ENCODE results near the gene NRCAM.
"Not testable (repeated sequence)": the region's sequence is repeated elsewhere in the genome, so short reads cannot be mapped to it uniquely, and the experiment has no call there.

The NRCAM gene

DNA sequence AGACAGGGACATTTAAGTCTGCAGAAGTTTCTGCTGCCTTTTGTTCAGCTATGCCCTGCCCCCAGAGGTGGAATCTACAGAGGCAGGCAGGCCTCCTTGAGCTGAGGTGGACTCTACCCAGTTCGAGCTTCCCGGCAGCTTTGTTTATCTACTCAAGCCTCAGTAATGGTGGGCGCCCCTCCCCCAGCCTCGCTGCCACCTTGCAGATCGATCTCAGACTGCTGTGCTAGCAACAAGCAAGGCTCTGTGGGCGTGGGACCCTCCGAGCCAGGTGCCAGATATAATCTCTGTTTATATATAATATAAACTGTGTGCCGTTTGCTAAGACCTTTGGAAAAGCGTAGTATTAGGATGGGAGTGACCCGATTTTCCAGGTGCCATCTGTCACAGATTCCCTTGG lies 63.1 kb downstream of the NRCAM start:
- not testable (repeated sequence) for FAIRE-seq

- FAIRE-seq: not testable (repeated sequence)
Observed at GRCh38 chr7:108387686-108388085, 68.5 kb downstream of the NRCAM start.

DNA sequence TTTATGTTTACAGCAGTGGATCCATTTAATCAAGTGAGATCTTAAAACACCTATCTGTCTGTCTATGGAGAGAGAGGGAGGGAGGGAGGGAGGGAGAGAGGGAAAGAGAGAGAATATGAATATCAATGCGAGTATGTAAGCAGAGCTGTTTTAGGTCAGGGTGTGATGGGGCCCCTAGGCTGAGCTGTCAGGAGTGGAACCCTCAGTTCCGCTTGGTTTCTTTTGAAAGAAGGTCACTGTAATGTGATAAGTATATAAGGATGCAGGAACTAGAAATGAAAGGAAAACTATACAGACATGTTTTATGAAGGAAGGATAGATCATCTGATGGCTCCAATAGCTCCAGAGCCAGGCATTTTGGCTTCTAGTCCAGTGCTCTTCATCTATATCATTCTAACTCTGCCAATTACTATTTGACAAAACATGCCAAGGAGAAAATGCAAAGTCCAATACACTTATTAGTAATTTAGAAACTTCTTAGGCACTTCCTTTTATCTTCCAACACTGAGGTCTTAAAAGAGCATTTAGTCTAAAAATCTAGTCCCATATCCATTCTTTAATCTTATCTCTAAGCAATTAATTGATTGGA lies 70.3 kb downstream of the NRCAM start:
- no peak for FAIRE-seq

DNA sequence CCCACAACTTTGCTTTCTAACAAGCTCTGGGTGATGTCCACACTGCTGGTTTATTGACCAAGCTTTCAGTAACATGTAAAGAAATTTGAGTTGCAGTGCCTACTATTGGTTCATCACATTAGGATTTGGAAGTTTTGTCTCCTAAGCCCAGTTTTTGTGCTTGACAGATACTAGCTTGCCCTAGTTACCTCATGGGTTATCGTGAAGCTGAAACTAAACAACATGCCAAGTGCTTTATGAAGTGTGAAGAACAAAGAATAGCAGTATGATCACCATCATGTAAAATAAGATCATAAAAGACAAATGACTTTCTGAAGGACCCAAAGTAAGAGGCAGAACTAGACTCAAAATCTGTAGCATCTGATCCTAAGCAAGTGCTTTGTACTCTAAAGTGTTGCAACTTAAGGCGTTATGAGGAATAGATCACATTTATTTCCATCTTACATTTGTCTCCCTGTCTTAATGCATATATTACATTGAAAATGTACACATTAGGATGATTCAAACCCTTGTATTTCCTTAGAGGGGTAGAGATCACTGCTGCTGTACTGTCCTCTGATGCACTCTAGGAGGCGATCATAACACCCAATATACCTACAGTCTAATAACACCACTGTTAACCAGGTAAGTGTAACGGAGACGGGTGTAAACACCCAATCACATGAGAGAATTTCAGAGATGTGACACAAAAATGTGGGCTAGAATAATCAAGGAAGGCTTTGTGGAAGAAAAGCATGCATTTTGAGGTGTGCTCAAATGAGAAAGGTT lies 71.3 kb downstream of the NRCAM start:
- no peak for FAIRE-seq

GRCh38 chr7:108382932-108383331 lies 73.3 kb downstream of the NRCAM start:
- no peak for FAIRE-seq

- no peak for FAIRE-seq
Observed at GRCh38 chr7:108380517-108380916, 75.7 kb downstream of the NRCAM start.

- no peak for FAIRE-seq
Observed at GRCh38 chr7:108376206-108376605, 80.0 kb downstream of the NRCAM start.

DNA sequence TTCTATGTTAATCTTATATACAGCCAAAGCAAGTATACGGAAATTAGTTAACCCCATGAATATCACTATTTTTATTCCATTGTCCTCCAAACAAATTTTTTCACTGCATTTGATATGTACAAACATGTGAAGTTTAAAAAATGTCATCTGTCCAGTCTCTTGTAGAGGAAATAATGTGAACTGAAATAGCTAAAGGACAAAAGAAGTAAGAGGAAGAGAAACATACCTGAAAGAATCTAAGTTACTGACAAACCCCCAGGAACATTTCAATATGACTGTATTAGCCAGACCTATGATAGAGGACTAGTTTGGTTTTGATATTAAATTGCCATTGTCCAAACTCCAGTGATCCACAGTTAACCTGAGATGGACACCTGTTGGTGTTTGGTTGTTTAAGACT lies 80.6 kb downstream of the NRCAM start:
- FAIRE-seq: no peak

DNA sequence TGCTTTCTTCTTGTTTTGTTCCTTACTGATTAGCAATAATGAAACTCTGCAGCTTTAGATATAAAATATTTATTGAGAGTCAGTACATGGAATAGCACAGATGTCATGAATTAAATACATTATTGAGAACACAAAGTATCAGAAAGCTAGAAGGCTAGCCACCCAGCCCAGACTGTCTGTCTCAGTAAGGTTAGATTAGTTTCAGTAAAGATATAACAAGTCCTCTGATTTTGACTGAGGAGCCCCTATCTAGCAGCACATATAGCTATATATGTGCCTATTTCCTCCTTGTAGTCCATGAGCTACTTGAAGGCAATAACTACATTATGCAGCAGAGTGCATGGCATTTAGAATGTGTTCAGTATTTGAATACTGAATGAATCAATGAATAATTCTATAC lies 81.3 kb downstream of the NRCAM start:
- no peak for FAIRE-seq

DNA sequence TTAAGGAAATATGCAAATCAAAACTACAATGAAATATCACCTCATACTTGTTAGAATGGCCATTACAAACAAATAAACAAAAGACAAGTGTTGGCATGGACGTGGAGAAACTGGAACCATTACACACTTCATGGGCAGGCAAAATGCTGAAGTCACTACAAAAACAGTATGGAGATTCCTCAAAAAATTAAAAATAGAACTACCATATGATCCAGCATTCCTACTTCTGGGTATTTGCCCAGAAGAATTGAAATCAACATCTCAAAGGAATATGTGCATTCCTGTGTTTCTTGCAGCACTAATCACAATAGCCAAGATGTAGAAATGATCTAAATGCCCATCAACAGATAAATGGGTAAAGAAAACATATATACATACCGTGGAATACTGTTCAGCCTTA lies 83.6 kb downstream of the NRCAM start:
- no peak for FAIRE-seq

DNA sequence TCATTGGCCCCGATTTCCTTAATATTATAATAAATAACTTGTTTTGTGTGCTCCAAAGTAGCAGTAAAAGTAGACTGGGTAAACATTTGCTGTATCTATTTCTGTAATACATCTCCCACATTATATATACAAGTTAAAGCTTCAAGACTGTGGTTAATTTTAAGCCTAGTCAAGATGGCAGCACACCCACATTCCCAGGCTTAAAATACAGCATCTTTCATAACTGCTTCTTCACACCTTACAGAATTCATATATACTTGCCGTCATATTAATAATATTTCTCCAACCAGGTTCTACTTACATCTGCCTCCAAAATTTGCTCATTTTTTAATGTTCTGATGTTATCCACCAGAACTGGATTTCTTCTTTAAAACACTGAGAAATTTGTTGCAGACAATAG lies 85.6 kb downstream of the NRCAM start:
- no peak for FAIRE-seq

DNA sequence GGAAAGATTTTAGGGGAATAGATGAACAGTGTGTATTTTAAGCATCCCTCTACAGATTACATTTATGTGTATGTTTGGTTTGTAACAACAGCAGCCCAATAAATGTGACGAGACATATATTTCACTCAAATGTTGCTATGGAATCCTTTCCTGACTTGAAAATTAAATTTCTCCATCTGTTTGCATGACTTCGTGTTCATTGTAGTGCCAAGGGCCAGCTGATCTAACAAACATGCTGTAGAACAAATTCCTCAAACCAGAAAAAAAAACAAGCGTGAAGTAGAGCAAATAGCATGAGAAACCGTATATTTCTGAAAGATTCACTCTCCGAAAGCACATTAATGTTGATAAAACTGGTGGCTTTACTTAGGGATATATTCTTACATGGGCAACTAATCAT lies 87.8 kb downstream of the NRCAM start:
- FAIRE-seq: no peak

- FAIRE-seq: no peak
Observed at GRCh38 chr7:108367946-108368345, 88.3 kb downstream of the NRCAM start.

DNA sequence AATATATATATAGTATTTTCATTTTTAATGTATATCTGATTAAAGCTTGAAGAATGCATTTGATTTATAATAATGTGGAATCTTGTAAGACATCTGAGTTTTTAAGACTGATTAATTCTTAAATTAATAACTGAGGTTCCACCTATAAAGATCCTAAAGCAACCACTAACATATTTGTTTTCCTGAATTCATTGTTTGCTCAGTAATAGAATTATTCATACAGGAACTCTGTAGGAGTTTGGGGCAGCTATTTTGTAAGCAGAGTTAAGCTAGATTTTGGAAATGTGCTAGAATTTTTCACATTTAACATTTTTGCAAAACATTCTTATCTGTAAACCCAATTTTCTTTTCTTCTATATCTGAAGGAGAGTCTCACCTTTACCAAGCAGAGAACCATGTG lies 88.9 kb downstream of the NRCAM start:
- FAIRE-seq: no peak

- FAIRE-seq: no peak
Observed at GRCh38 chr7:108363659-108364058, 92.6 kb downstream of the NRCAM start.

DNA sequence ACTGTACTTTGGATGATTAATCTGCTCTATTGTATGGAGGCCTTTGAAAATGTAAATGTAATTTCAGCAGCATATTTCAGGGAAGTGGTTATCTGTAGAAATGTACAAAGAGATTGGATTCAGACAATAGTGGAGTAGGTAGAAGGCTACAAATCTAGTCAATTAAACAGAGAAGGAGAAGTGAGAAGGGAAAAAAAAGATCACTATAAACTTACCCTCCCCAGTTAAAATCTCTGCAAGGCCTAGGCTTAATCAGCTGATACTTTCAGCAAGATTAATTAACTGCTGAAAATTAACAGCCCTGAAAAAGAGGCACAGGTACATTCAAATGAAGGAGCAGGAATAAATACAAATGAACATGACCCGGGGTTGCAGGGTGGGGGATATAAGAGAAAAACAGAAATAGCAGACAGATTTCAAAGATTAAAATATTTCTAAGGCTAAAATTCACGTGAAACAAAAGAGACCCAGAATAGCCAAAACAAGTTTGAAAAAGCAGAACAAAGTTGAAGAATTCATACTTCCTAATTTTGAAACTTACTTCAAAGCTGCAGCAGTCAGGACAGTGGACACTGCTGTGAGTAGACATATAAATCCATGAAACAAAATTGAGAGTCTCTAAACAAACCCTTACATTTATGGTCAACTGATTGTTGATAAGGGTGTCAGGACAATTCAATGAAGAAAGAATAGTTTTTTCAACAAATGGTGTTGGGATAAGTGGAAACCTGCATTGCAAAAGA lies 96.0 kb downstream of the NRCAM start:
- FAIRE-seq: no peak

DNA sequence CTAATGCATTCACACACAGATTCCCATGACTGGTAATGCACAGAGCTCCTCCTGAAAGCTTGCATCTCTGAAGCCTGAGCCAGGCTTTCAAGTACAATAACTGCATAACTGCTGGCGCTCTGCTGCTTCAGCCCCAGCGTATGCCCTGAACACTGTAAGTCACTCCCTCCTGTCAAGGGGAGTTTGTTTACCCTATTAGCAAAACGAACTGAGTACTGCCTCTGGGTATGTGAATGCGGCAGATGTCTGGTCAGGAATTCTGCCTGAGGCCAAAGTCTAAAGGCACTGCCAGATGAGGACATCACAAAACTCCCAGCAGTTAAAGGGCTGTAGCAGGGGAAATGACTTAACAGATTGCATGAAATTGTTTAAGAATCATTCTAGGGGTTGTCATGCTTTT lies 97.7 kb downstream of the NRCAM start:
- no peak for FAIRE-seq

DNA sequence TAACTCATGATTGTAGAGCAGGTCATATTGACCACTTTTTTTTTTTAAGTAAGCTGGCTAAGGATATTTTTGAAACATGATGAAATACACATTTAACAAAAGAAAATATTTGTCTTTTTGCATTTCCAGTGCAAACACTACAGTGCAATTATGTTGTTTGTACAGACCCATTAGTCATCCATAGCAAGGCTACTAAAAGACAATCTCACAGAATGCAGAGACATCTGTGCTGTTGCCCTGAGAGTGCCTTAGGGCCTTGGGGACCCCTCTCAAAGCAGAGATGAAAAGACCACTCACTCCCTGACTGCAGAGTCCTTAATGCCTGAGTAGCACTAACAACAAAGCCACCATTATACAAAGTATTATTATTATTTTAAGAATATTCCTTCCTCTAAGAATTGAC lies 104.5 kb downstream of the NRCAM start:
- FAIRE-seq: no peak

DNA sequence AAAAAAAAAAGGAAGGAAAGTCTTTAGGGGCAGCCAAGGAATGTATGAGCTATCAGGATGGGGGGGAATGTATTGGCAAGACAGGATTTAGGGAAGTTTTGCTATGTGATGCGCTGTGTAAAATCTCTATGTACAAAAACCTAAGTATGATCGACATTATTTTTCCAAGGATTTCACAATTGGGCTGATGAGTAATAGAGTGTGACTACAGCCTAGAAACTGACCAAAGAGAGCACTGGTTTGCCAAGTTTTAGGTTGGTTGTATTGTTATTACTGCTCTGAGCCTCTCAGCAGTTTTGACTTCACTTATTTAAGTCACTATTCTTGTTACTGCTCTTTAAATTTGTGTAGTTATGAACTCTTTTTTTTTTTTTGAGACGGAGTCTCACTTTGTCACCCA lies 107.3 kb downstream of the NRCAM start:
- FAIRE-seq: no peak

DNA sequence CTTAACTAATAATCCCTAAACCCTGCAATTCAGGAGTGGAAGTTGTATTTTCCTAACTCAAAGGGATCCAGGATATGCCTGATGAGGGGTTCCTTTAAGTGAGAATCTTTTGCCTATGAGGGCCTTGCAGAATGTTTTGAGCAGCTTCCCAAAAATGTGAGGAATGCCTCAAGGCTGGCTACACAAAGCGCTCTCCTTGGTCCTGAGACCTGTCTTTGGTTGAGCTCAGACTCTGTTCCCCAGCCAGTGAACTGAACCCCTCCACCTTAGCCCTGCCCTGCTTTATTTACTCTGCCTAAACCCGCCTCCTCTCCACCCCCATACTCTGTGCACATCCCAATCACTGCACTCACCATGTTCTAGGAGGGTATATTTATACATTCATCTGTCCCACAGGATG lies 108.6 kb downstream of the NRCAM start:
- no peak for FAIRE-seq

DNA sequence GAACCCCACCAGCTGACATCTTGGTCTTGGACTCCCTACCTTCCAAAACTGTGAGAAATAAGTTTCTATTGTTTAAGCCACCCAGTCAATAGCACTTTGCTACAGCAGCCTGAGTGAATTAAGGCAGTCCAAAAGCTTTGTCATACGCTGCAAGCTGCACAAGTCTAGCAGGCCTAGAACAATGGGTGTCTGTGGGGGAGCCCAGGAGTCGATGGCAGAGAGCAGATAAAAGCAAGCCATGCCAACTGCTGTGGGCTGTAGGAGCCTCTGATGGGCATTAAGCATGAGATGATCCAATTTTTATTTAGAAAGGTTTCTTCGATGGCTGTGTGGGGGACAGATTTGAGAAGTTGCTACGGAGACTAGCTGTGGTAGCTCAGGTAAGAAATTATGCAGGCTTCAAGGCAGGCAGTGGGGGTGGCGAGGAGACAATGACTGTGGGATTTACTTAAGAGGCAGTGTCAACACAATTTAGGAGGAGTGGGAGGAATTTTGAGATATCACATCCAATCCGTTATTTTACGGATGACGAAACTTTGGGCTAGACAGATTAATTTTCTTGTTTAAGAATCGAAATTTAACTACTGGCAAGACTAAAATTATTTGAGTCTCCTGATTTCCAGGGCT lies 110.4 kb downstream of the NRCAM start:
- no peak for FAIRE-seq

DNA sequence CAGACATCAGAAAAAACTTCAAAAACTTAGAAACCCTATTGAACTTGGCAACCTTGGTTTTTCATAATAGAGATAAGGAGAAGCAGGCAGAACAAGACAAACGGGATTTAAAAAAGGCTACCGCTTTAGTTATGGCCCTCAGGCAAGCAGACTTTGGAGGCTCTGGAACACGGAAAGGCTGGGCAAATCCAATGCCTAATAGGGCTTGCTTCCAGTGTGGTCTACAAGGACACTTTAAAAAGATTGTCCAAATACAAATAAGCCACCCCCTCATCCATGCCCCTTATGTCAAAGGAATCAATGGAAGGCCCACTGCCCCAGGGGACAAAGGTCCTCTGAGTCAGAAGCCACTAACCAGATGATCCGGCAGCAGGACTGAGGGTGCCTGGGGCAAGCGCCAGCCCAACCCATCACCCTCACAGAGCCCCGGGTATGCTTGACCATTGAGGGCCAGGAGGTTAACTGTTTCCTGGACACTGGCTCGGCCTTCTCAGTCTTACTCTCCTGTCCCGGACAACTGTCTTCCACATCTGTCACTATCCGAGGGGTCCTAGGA lies 115.3 kb downstream of the NRCAM start:
- FAIRE-seq: no peak

DNA sequence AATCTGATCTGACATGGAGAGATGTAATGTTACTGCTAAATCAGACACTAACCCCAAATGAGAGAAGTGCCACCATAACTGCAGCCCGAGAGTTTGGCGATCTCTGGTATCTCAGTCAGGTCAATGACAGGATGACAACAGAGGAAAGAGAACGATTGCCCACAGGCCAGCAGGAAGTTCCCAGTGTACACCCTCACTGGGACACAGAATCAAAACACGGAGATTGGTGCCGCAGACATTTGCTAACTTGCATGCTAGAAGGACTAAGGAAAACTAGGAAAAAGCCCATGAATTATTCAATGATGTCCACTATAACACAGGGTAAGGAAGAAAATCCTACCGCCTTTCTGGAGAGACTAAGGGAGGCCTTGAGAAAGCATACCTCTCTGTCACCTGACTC lies 115.8 kb downstream of the NRCAM start:
- not testable (repeated sequence) for FAIRE-seq

Data from A204.1 (cell line).